ENCODE data around the gene ADCY10.

Gene ADCY10

DNA sequence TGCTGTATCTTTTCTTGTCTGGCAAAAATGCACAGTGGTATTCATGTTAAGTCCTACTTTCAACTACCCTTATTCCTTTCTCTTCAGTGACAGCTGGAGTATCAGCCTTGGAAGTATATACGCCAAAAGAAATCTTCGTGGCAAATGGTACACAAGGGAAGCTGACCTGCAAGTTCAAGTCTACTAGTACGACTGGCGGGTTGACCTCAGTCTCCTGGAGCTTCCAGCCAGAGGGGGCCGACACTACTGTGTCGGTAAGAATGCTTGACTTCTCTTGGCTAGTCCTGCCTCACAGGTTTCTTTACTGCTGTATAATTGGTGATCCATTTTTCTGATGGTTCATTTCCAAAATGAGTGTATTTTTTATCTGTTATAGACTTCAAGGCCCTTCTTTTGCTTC lies 148.4 kb downstream of the ADCY10 start:
- H3K4me1 Mint-ChIP-seq, result peaks cover 21% of the 10 kb centered on the region
- DNase-seq (no peak), ATAC-seq (no peak)
- no peak overlapping the region for H3K4me3 Mint-ChIP-seq
- peaks cover 21% of the 10 kb centered on the region for H3K36me3 Mint-ChIP-seq (ENCODE audit: low read depth)
- no peaks in the 10 kb centered on the region for H3K9me3 Mint-ChIP-seq
- H3K27ac Mint-ChIP-seq, result no peak overlapping the region
- H3K27me3 Mint-ChIP-seq, result no peaks in the 10 kb centered on the region

DNA sequence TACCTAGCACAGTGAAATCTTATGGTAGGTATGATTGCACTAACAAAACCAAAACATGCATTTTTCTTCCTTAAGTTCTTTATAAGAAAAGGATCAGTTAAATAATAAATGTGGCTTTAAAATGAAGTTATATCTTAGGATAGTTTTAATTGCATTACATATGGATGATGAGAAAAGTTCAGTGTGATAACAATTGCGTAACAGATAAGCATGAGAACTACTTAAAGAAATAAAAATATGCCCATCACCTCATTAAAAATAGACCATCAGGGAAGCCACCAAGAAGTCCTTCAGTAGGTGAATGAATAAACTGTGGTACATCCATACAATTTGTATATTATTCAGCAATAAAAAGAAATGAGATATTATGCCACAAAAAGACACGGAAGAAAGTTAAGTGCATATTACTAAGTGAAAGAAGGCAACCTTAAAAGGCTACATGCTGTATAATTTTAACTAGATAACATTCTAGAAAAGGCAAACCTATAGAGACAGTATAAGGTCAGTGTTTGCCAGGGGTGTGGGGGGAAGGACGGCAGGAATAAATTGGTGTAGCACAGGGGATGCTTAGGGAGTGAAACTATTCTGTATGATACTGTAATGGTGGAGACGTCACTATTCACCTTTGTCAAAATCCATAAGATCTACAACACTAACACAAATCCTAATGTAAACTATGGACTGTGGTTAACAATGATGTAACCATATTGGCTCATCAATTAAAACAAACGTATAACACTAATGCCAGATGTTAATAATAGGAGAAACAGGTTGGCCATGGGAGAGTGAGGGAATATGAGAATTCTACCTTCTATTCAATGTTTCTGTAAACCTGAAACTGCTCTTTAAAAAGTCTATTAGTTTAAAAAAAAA lies 149.2 kb downstream of the ADCY10 start:
- no peak overlapping the region for H3K27ac Mint-ChIP-seq
- no peak for DNase-seq
- H3K4me3 Mint-ChIP-seq, result no peak overlapping the region
- H3K9me3 Mint-ChIP-seq, result no peaks in the 10 kb centered on the region
- H3K4me1 Mint-ChIP-seq, result peaks cover 21% of the 10 kb centered on the region
- no peak for ATAC-seq
- H3K27me3 Mint-ChIP-seq, result no peaks in the 10 kb centered on the region
- H3K36me3 Mint-ChIP-seq (ENCODE audit: low read depth), result peaks cover 18% of the 10 kb centered on the region

DNA sequence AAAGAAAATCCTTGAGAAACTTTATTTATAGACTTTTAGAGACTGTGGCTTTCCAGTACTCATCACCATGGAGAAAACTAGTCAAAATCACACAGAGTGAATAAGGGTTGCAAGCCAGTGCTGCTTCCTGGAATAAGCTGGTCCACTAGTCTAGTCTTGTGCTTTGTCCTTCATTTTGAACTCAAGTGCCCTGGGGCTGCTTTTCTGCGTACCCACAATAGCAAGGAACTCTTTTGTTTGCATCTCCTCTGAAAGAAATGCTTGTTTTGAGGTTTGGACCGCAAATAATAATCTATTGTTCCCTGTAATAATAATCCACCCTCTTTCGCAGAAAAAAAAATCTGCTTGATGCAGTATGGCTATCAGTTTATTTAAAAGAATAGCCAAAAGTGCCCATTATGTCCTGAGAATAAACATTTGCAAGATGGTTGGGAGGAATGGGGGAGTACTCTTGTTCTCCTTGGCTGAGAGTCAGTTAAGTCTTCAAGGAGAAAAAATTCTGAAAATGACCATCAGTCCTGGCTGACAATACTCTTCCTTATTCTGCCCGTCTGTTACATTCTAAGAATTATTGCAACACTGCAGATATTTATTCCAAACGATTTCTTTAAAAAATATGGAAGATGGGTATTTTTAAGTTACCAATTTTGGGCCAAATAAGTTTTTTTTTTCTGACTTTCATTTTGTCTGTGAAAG lies 150.3 kb downstream of the ADCY10 start:
- DNase-seq, result no peak

DNA sequence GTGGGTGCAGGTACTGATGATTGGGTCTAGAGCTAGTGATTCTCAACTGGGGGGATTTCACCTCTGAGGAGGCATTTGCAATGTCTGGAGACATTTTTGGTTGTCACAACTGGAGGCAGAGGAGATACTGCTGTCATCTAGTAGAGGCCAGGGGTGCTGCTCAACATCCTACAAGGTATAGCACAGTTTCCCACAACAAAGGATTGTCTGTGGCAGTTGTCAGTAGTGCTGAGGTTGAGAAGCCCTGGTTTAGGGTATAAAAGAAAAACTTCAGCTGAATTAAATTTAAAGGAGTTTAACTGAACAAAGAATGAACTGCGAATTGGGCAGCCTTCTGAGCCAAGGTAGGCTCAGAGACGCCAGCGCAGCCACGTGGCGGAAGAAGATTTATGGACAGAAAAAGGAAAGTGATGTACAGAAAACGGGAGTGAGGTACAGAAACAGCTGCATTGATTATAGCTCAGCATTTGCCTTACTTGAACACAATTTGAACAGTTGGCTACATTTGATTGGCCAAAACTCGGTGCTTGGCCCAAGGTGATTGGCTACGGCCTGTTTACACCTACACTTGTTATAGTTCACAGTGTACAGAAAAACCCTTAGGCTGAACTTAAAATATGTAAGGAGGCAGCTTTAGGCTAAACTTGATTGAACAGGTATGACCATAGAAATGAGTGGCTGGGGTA lies 151.7 kb downstream of the ADCY10 start:
- H3K27me3 Mint-ChIP-seq, result no peaks in the 10 kb centered on the region
- no peaks in the 10 kb centered on the region for H3K9me3 Mint-ChIP-seq
- no peak for DNase-seq
- no peak overlapping the region for H3K4me3 Mint-ChIP-seq
- no peak overlapping the region for H3K27ac Mint-ChIP-seq
- ATAC-seq, result peak; percentile 69
- H3K4me1 Mint-ChIP-seq, result peaks cover 21% of the 10 kb centered on the region
- peaks cover 2% of the 10 kb centered on the region for H3K36me3 Mint-ChIP-seq (ENCODE audit: low read depth)

More for the DNA sequence above, 150.3 kb downstream of the ADCY10 start:
- Mint-ChIP-seq H3K4me3 (no peak overlapping the region), H3K36me3 (ENCODE audit: low read depth) (peaks cover 12% of the 10 kb centered on the region), H3K27me3 (no peaks in the 10 kb centered on the region), H3K9me3 (no peaks in the 10 kb centered on the region), H3K4me1 (peaks cover 21% of the 10 kb centered on the region), H3K27ac (no peak overlapping the region)
- ATAC-seq, result no peak

DNA sequence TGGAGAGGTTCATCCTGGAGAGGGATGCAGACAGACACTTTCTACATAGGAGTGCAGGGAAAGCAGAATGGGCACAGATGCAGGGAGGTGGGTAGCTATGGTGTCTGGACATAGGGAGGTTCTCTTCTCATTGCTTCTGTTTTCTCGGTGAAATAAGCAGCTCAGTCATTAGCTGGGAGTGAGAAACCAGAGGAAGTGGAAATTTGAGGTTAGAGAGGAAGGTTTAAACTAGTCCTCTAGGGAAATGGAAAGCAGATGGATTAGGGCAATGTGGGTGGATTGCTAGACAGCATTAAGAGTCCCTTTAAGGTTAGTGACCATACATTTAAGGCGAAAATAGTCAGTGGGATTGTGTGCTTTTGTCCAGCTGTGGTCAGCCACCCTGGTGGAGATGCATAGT lies 152.5 kb downstream of the ADCY10 start:
- Mint-ChIP-seq H3K36me3 (ENCODE audit: low read depth) (no peaks in the 10 kb centered on the region), H3K27ac (no peak overlapping the region), H3K4me3 (no peak overlapping the region), H3K9me3 (no peaks in the 10 kb centered on the region), H3K27me3 (no peaks in the 10 kb centered on the region), H3K4me1 (peaks cover 24% of the 10 kb centered on the region)
- no peak for DNase-seq
- no peak for ATAC-seq
